HuH-7.5 (cell line): ENCODE data around the gene FAM200B.

Experiments used
- DNase-seq: peaks from one replicate; pipeline ENCODE4 v3.0.0; 2011; ENCODE audit warnings: low spot score

Gene FAM200B

DNA sequence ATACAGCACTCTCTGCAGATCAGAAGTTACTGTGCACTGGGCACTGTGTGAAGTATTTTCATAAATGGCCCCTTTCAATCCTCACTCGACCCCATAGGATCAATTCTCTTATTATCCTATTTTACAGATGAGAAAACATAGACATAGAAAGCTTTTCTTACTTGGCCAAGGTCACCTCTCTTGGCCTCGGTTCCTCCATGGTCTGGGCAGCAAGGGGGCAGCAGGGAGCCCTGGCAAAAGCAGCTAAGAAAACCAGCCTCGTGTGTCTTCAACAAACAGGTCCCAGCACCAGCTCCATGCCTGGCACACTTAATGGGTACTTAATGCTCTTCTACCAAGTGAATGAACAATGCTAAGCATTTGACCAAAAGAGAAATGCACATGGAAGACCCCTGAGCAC is 55.6 kb downstream of the FAM200B start:
- no peak for DNase-seq

DNA sequence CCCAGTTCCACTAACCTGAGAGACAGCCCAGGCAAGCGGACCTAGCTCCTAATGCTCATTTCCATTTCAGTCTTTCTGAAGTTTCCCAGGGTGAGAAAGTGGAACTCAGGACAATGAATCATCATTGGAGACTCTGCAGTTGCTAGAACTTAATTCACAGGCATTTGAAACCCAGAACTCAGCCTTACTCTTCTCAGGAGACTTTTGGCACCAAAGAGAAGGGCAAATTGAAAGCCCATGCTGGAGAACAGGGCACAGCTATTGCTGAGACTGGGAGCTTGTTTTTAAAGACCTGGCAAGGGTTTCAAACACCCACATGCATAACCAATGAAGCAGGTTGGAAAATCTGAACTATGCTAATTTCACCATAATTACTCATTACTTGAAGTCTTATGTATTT is 57.2 kb downstream of the FAM200B start:
- no peak for DNase-seq
